ENCODE results near the gene LRRIQ4. TPM values are rescaled to one million over a fixed set of nuclear protein-coding genes. Genes with fewer than 3 reads are reported as not detected.
A peak's percentile ranks its signal among the peaks of the same experiment; 100 is the strongest.

LRRIQ4 gene
- total and polyA plus RNA-seq, 8 donors = 0.09 to 0.18 (median 0.15) TPM

DNA sequence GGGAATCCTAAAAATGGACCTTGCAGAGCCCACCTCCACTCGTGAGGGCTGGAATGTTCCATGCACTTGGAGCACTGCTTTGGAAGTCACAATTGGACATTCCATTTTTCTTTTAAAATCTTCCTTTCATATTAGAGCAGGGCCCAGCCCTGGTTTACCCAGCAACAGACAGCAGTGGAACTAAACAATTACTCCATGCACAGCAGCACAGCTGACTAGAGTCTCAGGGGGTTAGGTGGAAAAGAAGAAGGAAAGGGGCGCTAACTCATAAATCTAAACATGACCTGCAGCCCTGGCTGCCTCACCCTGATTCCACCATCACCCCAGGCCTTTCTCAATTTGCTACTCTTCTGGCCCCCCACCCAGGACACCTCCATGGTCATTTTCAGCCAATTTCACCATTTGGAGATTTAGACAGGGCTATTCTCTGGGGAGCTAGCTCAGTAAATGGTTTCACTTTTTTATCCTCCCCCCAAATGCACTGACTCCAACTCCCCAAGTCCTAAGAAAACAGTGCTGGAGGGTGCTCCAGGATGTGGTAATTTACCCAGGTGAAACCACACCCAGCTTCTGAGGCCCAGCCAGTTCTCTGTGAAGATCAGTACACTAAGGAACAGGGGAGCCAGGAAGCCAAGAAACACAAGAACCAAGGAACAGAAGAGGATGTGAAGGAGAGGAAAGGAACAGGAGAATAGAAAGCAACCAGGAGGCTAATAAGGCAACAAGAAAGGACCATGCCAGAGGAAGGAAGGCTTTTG is 58.6 kb downstream of the LRRIQ4 start:
- Histone ChIP-seq H3K27ac (no peak overlapping the region), H3K36me3 (no peaks in the 10 kb centered on the region), H3K9me3 (no peaks in the 10 kb centered on the region), H3K27me3 (no peaks in the 10 kb centered on the region), H3K4me1 (peaks cover 3 to 6% of the 10 kb centered on the region in 2 donors), H3K4me3 (no peak overlapping the region)
- ATAC-seq = peak; percentile 97
- intact Hi-C loops (cut with DNase I) = no loop called here
- peak in 1 of 4 donors; percentile 65 for DNase-seq
- no peak for TF ChIP-seq CTCF (IDR thresholded peaks at IDR 0.05)

- no peaks in the 10 kb centered on the region for H3K27me3 ChIP-seq
- no peak overlapping the region for H3K4me3 ChIP-seq
- no peak for TF ChIP-seq CTCF (IDR thresholded peaks at IDR 0.05)
- ATAC-seq = no peak
- no peaks in the 10 kb centered on the region for H3K4me1 ChIP-seq
- intact Hi-C loops (cut with DNase I) = no loop called here
- no peaks in the 10 kb centered on the region for H3K9me3 ChIP-seq
- H3K27ac ChIP-seq = no peak overlapping the region
- no peaks in the 10 kb centered on the region for H3K36me3 ChIP-seq
- DNase-seq = no peak
These were observed 66.4 kb downstream of the LRRIQ4 start for GRCh38 chr3:169879013-169879557.

- Histone ChIP-seq H3K9me3 (no peaks in the 10 kb centered on the region), H3K4me3 (no peak overlapping the region), H3K27me3 (no peaks in the 10 kb centered on the region), H3K4me1 (no peaks in the 10 kb centered on the region), H3K36me3 (no peaks in the 10 kb centered on the region), H3K27ac (no peak overlapping the region)
- ATAC-seq (no peak), DNase-seq (no peak)
- TF ChIP-seq CTCF (IDR thresholded peaks at IDR 0.05) = no peak
- intact Hi-C loops (cut with DNase I) = no loop called here
These were observed 67.3 kb downstream of the LRRIQ4 start for GRCh38 chr3:169879845-169880575.

DNA sequence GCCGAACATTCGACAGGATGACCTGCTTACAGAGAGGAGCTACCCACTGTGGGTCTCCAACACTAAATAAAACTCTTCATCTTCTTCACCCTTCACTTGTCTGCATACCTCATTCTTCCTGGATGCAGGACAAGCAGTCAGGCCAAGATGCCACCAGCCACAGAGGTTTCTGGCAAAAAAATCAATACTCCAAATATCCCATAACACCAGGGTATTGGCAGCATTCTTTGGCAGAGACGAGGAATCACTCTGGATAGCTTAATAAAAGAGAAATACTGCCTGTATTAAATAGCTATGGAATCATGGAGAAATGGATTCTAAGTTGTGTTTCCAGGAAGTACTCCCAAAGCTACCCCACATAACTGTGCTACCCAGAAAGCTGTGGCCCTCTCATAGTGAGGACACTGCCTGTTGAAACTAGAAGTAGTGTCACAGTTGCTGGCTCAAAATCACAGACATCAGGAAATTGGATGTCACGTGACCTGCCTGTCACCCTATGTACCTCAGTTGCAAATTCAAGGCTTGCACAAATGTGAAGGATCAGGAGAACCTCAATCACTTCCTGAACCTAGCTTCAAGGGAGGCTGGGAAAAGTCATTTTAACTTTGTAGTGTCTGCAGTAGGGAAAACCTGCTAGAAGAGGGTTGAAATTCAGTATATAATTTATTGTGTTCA is 68.0 kb downstream of the LRRIQ4 start:
- no peak for TF ChIP-seq CTCF (IDR thresholded peaks at IDR 0.05)
- Histone ChIP-seq H3K27ac (no peak overlapping the region), H3K4me1 (no peaks in the 10 kb centered on the region), H3K4me3 (no peak overlapping the region), H3K36me3 (no peaks in the 10 kb centered on the region), H3K27me3 (no peaks in the 10 kb centered on the region), H3K9me3 (no peaks in the 10 kb centered on the region)
- ATAC-seq = no peak
- intact Hi-C loops (cut with DNase I) = no loop called here
- no peak for DNase-seq

DNA sequence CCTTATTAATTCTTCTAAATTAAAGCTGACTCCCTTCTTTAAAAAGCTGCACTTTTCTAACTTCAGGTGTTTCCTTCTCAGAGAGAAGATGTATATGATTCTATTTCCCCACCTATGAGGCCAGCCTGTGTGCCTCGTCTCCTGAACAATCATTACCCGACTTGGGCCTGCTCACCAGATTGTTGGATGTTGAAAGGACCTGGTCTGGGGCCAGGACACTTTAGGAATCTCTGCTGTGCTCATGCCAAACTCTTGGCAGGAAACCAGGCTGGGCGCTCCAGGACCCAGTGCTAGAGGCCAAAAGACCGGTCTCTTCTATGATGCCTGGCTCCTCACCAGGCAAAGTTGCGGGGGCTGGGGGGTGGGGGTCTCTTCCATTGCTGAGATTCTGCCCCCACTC is 74.0 kb downstream of the LRRIQ4 start:
- DNase-seq (peak in 3 of 4 donors; percentile 45 to 69 (median 67)), ATAC-seq (peak; percentile 91)
- Histone ChIP-seq H3K9me3 (no peaks in the 10 kb centered on the region), H3K27ac (no peak overlapping the region), H3K4me1 (no peaks in the 10 kb centered on the region), H3K36me3 (no peaks in the 10 kb centered on the region), H3K27me3 (no peaks in the 10 kb centered on the region), H3K4me3 (no peak overlapping the region)
- intact Hi-C loops (cut with DNase I) = no loop called here
- no peak for TF ChIP-seq CTCF (IDR thresholded peaks at IDR 0.05)

Data from left lung (tissue), 10 donors.